Activated CD4-positive, CD25-positive, alpha-beta regulatory T cell treated with anti-CD3 and anti-CD28 coated beads, Interleukin-2, amount 50 U/mL, for 24 hours (primary cell): ENCODE data around the gene SHB.

Experiments
- ATAC-seq, 2 donors: fragments of 150-1000 bp; cut with Tn5 transposase; one replicate each; pipeline ENCODE4 v1.10.0; 2021; ENCODE audit warnings: mild to moderate bottlenecking in 1 of 2, moderate library complexity in 1 of 2

Gene SHB

DNA sequence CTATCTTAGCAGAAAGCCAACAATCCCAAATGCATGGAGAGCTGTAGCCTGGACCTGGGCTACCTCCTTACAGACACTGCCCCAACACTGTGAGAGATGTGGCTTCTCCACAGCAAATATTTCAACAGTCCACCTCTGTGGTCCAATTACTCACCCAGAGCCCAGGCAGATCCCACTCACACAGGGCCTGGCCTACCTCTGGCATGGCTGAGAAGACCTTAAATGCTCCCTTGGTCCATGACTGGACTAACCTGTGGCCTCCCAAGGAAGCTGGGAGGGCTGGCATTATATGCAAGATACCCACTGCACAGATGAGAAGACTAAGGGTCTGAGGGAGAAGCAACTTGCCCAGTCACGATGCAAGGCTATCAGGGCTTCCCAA, 142.3 kb downstream of the SHB start:
- no peak for ATAC-seq

DNA sequence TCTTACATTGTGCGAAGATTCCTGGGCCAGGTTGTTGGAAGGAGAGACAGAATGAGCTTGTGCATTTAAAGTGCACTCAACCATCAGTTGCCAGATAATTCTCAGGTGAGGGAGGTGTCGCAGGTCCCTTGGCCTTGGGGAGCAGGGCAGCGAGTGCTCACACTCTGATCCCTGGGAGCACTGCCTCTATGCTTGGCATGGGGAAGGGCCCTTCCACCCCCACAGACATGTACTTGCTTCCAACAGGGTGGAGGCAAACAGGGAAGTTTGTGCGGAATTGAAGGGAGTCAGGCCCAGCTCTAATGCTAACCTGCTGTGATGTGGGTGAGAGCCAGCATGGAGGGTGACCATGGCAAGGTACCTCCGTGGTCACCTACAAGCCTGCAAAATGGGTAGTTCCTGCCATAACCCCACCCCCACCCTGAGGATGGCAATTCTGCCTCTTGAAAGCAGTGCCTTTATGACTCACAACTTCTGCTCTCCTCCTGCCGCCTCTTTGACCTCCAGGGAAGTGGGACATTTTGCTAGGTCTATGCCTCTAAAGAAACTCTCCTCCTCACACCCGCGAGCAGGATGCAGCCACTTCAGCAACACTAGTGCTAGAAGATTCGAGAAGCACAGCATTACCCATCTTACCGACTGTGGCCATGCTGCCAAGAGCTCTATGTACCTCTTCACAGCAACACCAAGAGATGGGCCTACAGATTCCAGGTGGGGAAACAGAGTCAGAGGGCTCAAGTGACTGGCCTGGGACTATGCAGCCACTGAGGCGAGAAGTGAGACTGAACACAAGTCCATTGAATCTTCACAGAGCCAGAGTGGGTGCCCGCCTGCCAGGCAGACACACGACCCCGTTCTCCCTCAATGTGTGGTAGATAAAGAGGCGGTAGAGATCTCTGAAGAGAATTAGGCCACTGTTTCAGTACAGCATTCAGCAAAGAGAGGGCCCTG, 143.0 kb downstream of the SHB start:
- ATAC-seq: no peak

DNA sequence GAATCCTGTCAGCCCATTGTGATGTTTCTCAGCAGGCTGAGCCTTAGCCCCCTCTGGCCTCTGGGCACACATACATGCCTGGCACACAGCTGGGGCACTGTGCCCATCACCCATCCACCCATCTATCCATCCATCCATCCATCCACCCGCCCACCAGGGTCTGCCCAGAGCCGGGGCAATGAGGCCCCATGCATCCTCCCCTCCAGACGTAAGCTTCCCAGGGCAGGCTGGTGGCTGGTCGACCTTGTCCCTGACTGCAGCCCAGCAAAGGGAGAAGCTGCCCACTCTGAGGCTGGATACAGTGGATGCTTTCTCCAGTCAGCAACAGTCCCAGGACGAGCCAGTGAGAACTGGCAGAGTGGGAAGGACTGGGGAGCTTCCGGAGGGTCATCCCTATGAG, 144.0 kb downstream of the SHB start:
- no peak for ATAC-seq

DNA sequence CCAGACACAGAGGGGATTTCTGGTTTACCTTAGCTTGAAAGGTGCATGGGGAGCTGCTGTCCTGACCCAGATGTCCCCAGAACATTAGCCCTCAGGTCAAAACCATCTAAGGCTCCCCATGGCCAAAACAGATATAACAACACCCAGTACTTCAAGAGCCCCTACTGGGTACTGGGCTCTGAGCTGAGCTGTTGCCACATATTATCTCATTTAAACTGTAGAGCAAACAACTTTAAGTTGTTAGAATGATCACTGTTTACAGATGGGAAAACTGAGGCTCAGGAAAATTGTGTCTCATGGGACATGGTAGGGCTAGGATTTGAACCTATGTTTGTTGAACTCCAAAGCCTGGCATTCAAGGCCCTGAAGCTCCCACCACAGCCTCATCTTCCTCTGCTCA, 144.5 kb downstream of the SHB start:
- no peak for ATAC-seq

DNA sequence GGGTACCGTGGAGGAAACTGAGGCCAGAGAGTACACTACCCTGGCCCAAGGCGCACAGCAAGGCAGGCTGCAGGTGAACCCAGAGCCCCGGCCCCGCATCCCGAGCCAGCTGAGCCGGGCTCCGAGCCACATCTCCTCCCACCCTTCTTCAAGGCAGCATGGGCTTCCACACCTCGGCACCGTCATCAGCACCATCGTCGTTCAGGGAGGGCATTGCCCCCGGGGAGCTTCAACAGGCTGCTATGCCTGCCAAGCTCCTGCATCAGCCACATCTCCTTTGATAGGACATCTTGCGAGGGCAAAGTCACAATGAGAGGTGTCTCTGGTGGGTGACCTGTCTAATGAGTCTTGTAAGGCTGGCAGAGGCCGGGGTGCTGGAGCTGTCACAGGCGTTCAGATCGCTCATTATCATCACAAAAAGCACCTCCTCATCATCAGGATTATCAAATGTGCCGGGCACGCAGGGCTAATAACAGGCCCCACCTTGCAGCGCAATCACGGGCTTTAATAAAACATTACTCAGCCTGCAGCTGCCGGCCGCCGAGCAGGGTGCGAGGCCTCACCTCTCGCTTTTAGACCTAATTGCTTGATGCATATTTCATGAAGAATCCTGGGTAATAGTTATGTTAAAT, 145.1 kb downstream of the SHB start:
- no peak for ATAC-seq

DNA sequence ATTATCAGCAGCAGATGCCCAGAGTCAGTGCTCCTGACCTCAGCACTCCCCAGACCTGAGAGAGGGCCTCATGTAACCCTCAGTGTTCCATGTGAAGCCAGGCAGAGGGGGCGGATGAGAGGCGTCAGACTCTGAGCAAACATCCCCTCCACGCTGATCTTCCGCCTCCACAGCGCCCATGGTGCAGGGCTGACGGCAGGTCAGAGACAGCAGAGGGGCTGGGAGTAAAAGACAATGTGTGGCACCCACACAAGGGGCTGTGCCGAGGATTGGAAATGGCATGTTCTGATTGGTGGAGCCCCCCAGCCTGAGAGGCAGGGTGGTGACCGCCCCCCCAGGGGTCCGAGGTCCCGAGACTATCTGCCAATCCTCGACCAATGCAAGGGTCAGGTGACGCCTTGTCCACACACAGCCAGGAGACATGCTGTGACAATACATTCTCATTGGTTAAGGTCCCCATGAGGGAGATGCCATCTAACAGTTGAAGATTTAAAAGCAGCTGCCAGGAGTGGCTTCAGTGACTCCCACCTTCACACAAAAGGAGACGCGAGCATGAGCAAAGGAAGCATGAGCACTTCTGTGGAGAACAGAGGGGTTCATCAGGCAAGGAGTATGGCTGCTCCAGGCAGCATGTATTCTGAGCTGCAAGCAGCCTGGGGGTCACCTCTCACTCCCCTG, 145.8 kb downstream of the SHB start:
- no peak for ATAC-seq

DNA sequence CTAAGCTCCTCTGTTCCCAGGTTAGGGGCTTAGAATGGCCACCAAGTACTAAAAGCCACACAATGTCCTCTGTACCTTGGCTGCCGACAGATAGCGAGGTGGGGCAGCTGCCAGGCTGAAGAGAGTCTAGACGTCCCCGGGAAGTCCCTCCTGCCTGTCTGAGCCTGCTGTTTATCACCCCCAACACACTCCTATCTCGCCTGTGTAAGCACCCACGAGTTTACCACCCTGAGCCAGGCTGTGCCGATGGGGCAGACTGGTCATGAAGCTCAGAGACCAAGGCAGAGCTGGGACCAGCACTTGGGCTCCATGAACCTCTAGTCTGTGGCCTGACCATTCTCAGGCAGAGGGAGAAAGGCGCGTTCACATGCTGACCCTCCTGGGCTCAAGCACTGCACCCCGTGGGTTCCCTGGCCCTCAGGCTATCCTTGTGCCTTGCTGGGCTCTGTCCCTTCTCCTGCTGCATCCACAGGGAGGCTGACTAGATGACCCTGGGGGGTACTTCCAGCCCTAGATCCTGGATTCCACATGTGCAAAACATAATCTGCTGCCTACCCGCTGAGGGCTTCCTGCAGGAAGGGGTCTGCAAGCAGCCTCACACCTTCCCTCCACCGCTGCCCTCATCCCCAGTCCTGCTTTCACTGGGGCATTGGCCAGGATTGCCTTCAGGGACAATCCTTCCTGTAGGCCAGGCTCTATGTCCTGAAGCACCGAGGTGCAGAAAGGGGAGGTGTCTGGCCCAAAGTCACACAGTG, 146.5 kb downstream of the SHB start:
- no peak for ATAC-seq

DNA sequence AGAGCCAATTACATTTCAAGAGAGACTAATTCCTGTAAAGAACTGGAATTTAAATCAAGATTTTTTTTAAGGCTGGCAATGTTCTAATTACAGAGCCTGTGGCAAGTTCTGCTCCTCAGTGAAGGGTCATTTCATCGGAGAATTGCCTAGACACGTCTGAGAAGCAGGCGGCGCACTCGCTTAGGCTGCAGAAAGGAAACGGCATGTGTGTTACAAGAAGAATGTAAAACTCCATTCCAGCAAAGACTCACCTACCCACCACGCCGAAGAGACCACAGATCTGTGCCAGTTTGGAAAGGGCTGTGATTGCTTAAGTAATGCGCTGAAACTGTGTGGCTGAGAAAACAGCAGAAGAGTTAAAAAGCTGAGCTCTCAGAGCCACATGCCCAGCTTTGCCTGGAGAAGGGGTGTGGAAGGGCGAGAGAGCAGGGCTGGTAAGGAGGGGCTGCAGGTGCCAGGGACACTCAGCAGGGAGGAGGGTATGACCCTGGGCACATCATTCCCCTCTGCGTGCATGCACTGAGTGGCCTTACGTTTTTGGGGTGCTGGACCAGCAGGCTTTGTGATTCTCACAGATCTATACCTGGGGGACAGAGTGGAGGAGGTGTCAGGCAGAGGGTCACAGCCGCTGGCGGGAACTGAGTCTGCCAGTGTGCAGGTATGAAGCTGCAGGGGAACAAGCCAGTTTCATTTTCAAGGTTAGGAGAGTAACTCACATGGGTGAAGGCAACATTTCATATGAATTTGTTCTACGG, 147.3 kb downstream of the SHB start:
- ATAC-seq: no peak

DNA sequence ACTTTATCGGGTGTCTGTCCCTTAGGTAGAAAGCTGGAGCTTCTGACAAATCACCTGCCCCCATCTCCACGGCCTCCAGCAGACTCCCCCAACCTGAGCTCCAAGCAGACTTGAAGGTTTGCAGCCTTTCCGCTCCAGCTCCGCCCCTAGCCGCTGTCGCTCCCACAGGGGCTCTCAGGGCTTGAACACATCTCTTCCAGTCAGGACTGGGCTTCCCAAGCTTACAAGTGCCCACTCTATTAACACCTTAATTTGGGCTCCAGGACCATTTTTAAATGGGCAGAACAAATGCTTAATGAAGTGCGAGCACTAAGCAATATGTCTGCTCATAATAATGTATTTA, 147.9 kb downstream of the SHB start:
- no peak for ATAC-seq

DNA sequence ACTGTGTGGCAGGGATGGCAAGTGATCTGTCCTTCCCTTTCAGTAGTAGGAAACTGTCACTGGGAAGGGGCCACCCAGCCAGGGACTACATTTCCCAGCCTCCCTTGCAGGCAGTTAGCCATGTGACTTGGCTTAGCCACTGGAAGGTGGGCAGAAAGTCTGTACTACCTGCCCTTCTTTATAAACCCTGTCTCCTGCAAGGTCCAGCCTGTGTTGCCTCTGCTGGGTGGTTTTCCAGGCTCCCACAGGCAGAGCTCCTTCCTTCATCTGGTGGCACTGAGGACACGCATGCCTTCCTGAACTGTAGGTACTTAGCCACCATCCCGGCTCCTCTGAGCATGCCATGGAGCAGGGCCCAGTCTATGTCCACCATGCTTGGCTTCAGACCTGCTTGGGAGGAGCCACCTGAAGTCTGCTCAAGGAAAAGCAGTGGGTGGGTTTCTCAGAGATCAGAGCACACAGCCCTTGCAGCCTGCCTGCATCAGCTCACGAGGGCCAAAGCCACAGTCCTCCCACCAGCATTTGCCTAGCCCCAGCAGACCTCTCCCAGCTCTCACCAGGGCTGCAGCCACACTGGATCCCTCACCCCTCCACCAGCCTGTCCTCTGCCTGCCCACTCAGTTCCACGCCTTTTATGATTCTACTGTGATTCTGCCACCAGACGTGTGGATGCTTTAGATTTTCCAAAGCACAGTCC, 148.4 kb downstream of the SHB start:
- ATAC-seq: no peak

DNA sequence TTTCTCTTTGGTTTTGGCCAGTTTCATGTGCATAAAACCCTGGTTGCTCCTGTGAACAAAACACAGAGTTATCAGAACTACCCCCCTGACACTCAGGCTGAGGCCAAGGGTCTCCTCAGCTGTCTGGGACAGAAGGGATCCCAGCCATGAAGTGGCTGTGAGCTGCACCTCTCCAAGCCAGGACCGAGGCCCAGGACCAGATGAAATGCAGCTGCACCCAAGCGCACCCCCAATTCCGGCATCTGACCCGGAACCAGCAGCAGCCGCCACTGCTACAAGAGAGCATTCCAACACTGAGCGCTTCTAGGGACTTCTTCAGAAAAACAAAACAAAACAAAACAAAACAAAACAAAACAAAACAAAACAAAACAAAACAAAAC, 149.1 kb downstream of the SHB start:
- no peak for ATAC-seq

DNA sequence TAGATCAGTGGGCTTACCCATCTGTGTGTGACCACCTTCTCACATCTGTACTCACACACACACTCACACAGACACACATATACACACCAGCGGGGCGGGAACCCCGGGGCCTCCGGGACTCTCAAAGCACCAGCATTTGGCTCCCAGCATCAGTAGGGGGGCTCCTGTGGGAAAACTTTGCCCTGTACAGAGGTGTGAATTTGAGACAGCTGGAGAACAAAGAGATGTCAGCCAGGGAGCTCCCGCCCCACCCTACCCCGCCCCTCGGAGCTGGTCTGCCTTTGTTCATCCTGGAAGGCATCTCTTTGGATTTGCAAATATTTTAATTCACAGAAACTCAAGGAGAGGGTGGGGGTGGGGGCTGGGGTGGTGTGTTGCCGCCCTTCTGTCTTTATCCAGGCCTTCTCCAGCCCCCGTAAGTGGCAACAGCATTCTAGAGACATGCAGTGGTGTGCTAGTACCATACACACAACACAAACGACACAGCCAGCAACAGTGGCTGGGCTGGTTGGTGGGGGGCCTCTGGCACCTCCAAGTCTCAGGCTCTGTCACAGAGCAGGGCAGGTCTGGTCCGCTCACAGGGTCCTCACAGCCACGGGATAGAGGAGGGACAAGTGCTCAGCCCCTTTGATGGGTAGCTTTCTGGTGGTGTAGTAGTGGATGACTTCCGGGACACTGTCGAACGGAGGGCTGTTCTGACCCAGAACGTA, 149.6 kb downstream of the SHB start:
- no peak for ATAC-seq

DNA sequence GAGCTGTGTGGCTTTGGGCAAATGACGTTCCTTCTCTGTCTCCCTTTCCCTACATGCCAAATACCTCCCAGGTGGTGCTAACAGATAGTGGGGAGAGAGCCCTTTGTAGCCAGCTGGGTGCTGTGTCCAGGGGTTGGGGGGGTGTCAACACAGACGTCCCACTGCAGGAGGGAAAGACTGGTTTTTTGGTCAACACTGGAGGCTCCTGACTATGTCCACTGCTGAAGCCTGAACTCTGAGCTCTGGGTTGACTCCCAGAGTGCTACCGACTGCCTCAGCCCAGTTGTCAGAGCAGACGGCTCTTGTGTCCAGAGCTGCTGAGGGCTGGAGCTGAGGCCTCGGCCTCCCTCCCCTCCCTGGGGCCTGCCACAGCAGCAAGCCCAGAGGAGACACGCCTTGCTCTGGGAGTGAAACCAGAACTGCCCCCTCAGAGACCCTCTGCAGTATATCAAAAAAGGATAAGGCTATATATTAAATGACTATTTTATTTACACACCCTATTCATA, 150.3 kb downstream of the SHB start:
- ATAC-seq: no peak

DNA sequence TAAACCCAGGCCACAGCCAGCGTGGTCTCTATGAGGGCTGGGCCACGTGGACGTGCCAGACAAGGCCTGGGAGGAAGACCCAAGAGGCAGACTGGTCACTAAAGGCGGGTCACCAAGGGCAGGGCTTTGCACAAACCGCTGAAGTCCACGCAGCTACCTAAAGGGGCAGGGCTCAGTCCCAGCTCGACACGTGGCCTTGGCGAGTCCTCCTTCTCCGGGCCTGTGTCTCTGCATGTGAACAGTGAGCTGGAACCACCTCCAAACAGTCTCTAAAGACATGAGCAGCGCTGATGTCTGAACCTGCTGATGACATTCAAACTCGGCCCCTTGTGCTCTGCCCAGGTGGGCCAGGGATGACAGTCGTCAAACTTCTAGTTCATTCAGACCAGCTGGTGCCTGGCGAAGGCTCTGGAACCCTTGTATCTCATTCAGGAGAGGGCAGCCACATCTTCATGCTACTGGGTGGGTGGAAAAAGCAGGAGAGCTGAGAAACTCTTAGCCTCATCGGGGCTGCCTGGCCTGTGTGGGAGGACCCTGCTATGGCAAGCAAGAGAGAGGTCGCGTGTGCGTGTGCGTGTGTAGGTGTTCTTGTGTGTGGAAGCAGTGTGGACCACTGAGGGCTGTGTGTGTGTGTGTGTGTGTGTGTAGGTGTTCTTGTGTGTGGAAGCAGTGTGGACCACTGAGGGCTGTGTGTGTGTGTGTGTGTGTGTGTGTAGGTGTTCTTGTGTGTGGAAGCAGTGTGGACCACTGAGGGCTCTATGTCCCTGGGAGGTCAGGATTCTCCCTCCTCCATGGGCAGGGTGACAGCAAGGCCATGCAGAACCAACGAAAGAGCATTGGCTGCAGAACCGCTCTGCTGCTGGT, 151.0 kb downstream of the SHB start:
- no peak for ATAC-seq

DNA sequence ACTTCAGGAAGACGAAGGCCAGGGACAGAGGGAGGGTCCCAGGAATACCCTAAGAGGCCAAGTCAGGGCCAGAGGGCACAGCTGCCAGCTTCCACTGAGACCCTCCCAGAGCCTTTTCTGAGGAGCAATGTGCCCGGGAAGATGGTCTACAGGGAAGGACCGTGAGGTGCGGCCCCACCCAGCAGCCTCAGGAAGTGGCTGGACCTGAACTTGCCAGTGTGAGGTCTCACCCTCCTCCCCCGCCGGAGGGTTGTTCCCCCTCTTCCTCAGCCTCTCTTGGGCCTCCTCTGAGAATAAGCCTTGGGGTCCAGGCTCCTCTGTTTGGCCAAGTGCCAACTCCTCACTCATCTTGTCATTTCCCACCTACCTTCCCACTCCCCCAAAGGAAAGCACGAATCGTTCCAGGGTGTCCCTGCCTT, 151.7 kb downstream of the SHB start:
- no peak for ATAC-seq

DNA sequence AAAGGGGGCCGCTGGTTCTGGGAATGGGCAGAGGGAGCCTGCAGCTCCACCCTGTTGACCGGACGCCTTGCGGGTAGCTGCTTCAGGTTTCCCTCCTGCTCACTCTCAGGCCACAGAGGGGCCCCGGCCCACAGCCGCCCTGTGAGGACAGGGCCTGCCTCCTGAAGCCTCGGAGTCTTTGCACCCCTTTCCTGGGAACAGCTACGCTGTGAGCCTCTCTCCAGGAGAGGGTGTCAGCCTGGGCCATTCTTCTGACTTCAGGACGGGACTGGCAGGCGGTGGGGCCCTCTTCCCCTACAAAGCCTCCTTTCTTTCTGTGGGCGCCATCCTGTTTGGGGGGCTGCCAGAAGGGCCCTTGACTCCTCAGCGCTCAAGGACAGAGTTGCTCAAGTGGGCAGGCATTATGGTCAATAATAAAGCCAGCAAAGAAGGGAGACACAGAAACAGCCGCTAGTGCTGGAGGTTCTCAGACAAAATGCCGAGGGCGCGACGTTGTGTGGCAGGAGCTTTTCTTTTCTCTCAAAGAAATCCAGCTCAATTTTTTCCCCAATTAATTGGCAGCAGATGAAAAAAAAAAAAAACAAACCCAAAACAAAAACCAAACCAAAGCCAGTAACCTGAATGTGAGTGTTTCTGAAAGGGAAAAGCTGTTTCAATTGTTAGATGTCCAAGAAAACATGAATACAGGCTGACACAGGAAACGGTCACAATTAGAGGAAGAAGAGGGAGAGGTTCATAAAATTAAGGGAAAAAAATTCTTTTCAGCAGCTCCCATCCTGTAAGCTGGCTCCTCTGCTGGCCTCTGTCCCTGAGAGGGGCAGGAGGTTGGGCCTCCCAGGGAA, 152.3 kb downstream of the SHB start:
- no peak for ATAC-seq

DNA sequence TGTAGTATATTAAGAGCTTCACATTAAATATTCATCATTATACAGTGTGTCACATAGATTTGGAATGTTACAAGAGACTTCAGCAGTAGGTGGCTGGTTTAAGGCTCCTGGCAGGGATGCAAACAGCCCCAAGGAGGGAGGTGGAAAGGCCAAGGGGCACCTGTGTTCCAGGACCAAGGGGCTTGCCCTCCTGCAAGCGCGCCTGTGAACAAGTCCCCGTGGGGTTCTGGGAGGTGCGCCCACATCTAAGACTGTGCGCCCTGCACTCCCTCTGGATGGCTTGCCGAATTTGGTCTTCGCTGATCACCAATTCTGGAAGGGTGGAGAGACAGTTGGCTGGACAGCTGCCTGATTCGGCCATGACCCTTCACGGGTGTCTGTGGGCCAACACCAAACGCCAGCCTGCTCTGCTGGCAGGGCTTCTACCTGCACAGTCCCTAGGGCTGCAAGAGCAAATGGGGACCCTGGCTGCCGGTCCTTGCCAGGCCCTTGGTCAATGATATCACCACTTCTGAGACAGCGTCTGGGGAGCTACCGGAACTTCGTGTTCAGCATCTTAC, 153.0 kb downstream of the SHB start:
- no peak for ATAC-seq

DNA sequence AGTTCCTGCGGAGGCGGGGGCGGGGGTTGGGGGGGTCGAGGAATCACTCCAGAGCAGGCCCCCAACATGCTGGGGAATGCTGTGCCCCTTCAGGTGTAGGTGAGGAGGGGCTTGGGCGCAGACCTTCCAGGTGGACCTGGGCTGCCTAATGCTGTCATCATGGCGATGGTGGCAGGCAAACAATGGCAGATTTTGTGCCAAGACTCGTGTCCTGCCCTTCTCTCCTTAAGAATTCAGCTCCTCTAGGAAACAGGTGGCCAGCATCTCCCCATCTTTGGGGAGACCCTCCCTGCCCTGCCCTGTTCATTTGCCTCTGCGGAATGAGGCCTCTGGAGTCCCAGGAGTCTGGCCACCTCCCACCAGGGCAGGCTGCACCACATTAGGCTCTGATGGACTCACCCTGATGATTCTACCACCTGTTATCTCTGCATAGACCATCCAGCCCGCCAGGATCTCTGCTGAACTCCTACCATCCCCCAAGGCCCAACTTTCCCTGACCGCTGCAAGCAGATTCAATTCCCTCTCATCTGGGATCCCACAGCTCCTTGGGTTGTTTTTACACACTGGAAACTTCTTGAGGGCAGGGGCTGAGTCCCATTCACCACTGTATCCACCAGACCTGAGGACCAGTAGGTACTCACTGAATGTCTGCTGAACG, 154.2 kb downstream of the SHB start:
- no peak for ATAC-seq
